ENCODE measurements around the gene ZNF175.

DNA sequence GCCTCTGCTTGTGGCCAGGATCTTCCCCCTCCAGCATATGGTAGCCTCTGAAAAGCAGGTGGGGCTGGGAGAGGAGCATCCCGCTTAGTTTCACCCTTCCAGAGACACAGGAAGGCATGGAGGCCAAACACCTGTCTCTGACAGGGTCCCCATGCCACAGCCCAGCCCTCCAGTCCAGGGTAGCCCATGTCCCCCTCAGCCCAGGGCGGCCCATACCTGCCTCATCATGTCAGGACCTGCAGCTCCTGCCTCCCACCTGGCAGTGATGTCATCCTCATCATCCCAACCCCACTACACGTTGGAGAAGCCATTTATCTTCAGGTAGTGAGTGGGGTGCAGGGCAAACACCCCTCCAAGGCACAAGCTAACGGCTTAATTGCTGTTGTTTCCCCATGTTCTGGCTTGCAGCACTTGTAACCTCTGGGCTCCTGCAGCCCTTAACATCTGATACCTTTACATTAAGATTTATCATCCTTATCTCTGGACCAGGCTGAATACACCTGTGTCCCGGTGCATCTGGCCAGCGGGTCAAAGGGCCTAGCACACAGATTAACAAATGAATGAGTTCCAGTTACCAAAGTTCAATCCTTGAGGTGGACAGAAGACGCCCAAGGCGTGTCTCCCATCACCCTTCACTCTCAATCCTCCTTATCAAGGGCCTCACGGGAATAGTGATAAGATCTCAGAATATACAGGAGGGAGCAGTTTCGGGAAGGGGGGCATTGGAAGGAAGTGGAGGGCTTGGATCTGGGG lies 22.2 kb downstream of the ZNF175 start:
- no peak for TF ChIP-seq TAF1 (IDR thresholded peaks at IDR 0.05; ENCODE audit: borderline replicate concordance, insufficient read depth, low read length)
- no peak for TF ChIP-seq POLR2AphosphoS5 (IDR thresholded peaks at IDR 0.05; ENCODE audit: low read depth, low read length)
- TF ChIP-seq, protein P1, sequence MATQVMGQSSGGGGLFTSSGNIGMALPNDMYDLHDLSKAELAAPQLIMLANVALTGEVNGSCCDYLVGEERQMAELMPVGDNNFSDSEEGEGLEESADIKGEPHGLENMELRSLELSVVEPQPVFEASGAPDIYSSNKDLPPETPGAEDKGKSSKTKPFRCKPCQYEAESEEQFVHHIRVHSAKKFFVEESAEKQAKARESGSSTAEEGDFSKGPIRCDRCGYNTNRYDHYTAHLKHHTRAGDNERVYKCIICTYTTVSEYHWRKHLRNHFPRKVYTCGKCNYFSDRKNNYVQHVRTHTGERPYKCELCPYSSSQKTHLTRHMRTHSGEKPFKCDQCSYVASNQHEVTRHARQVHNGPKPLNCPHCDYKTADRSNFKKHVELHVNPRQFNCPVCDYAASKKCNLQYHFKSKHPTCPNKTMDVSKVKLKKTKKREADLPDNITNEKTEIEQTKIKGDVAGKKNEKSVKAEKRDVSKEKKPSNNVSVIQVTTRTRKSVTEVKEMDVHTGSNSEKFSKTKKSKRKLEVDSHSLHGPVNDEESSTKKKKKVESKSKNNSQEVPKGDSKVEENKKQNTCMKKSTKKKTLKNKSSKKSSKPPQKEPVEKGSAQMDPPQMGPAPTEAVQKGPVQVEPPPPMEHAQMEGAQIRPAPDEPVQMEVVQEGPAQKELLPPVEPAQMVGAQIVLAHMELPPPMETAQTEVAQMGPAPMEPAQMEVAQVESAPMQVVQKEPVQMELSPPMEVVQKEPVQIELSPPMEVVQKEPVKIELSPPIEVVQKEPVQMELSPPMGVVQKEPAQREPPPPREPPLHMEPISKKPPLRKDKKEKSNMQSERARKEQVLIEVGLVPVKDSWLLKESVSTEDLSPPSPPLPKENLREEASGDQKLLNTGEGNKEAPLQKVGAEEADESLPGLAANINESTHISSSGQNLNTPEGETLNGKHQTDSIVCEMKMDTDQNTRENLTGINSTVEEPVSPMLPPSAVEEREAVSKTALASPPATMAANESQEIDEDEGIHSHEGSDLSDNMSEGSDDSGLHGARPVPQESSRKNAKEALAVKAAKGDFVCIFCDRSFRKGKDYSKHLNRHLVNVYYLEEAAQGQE (IDR thresholded peaks at IDR 0.05; ENCODE audit: insufficient read depth in 1 of 2, low read depth in 2 of 2, low read length in 2 of 2), result no peak
- TF ChIP-seq SIN3A (IDR thresholded peaks at IDR 0.05; ENCODE audit: borderline replicate concordance, insufficient read depth, low read length), result no peak

Measured in PFSK-1 (cell line).